ENCODE measurements around the gene AKT1. TPM values are rescaled to one million over a fixed set of nuclear protein-coding genes. Genes with fewer than 3 reads are reported as not detected.

The AKT1 gene
- total and polyA plus RNA-seq, 2 experiments from 2014 or later: 19.2 to 78.7 TPM

DNA sequence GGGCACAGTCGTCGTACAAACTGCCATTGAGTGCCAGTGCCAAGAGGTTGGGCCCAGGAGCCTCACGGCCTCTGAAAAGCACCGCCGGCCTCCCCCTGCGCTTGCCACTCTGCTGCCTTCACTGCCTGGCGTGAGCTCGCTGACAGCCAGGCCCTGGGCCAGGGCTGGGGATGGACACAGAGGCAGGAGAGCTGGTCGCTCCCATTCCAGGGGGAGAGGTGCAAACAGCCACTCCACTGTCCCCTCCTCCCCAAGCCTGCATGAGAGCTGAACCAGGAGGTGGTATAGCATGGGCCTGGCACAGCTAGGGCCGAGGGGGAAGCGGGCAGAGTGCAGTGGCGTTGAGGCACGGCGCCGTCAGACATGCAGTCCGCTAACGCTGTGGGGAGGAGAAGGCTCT lies 66.9 kb downstream of the AKT1 start:
- no peak overlapping the region for H2AFZ ChIP-seq
- H3K27ac ChIP-seq (ENCODE audit: low read depth): no peak overlapping the region
- no peaks in the 10 kb centered on the region for H3K36me3 ChIP-seq (ENCODE audit: insufficient read depth)
- H3K27me3 Mint-ChIP-seq (ENCODE audit: insufficient read depth, low read depth, poor library complexity): peaks cover 10% of the 10 kb centered on the region
- H3K27ac Mint-ChIP-seq: no peak overlapping the region
- no peaks in the 10 kb centered on the region for H3K79me2 ChIP-seq (replicated peaks; ENCODE audit: insufficient read depth)
- peaks cover 5% of the 10 kb centered on the region; the same call in 1 of the 3 replicates for H3K4me1 Mint-ChIP-seq
- no peaks in the 10 kb centered on the region for H4K20me1 ChIP-seq (replicated peaks; ENCODE audit: insufficient read depth)
- TF ChIP-seq, protein P1, sequence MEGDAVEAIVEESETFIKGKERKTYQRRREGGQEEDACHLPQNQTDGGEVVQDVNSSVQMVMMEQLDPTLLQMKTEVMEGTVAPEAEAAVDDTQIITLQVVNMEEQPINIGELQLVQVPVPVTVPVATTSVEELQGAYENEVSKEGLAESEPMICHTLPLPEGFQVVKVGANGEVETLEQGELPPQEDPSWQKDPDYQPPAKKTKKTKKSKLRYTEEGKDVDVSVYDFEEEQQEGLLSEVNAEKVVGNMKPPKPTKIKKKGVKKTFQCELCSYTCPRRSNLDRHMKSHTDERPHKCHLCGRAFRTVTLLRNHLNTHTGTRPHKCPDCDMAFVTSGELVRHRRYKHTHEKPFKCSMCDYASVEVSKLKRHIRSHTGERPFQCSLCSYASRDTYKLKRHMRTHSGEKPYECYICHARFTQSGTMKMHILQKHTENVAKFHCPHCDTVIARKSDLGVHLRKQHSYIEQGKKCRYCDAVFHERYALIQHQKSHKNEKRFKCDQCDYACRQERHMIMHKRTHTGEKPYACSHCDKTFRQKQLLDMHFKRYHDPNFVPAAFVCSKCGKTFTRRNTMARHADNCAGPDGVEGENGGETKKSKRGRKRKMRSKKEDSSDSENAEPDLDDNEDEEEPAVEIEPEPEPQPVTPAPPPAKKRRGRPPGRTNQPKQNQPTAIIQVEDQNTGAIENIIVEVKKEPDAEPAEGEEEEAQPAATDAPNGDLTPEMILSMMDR (conservative IDR thresholded peaks at IDR 0.05; ENCODE audit: low read depth in 2 of 2): no peak
- TF ChIP-seq NANOG (IDR thresholded peaks at IDR 0.05; ENCODE audit: borderline replicate concordance) (no peak), JUNB (IDR thresholded peaks at IDR 0.05; ENCODE audit: unreplicated experiment) (no peak), EZH2 (IDR thresholded peaks at IDR 0.05; ENCODE audit: low read depth, unreplicated experiment) (no peak), CREB1 (CRISPR knock-in tag; IDR thresholded peaks at IDR 0.05; ENCODE audit: low read depth) (no peak), STAT1 (IDR thresholded peaks at IDR 0.05; ENCODE audit: unreplicated experiment) (no peak), ZNF114 (CRISPR knock-in tag; IDR thresholded peaks at IDR 0.05) (no peak), ZNF331 (CRISPR knock-in tag; IDR thresholded peaks at IDR 0.05; ENCODE audit: low read depth) (no peak), EZH2phosphoT487 (IDR thresholded peaks at IDR 0.05; ENCODE audit: unreplicated experiment) (no peak), POLR2AphosphoS5 (IDR thresholded peaks at IDR 0.05; ENCODE audit: low read depth) (no peak), REST (IDR thresholded peaks at IDR 0.05; ENCODE audit: unreplicated experiment) (no peak)
- TF ChIP-seq, protein P2, sequence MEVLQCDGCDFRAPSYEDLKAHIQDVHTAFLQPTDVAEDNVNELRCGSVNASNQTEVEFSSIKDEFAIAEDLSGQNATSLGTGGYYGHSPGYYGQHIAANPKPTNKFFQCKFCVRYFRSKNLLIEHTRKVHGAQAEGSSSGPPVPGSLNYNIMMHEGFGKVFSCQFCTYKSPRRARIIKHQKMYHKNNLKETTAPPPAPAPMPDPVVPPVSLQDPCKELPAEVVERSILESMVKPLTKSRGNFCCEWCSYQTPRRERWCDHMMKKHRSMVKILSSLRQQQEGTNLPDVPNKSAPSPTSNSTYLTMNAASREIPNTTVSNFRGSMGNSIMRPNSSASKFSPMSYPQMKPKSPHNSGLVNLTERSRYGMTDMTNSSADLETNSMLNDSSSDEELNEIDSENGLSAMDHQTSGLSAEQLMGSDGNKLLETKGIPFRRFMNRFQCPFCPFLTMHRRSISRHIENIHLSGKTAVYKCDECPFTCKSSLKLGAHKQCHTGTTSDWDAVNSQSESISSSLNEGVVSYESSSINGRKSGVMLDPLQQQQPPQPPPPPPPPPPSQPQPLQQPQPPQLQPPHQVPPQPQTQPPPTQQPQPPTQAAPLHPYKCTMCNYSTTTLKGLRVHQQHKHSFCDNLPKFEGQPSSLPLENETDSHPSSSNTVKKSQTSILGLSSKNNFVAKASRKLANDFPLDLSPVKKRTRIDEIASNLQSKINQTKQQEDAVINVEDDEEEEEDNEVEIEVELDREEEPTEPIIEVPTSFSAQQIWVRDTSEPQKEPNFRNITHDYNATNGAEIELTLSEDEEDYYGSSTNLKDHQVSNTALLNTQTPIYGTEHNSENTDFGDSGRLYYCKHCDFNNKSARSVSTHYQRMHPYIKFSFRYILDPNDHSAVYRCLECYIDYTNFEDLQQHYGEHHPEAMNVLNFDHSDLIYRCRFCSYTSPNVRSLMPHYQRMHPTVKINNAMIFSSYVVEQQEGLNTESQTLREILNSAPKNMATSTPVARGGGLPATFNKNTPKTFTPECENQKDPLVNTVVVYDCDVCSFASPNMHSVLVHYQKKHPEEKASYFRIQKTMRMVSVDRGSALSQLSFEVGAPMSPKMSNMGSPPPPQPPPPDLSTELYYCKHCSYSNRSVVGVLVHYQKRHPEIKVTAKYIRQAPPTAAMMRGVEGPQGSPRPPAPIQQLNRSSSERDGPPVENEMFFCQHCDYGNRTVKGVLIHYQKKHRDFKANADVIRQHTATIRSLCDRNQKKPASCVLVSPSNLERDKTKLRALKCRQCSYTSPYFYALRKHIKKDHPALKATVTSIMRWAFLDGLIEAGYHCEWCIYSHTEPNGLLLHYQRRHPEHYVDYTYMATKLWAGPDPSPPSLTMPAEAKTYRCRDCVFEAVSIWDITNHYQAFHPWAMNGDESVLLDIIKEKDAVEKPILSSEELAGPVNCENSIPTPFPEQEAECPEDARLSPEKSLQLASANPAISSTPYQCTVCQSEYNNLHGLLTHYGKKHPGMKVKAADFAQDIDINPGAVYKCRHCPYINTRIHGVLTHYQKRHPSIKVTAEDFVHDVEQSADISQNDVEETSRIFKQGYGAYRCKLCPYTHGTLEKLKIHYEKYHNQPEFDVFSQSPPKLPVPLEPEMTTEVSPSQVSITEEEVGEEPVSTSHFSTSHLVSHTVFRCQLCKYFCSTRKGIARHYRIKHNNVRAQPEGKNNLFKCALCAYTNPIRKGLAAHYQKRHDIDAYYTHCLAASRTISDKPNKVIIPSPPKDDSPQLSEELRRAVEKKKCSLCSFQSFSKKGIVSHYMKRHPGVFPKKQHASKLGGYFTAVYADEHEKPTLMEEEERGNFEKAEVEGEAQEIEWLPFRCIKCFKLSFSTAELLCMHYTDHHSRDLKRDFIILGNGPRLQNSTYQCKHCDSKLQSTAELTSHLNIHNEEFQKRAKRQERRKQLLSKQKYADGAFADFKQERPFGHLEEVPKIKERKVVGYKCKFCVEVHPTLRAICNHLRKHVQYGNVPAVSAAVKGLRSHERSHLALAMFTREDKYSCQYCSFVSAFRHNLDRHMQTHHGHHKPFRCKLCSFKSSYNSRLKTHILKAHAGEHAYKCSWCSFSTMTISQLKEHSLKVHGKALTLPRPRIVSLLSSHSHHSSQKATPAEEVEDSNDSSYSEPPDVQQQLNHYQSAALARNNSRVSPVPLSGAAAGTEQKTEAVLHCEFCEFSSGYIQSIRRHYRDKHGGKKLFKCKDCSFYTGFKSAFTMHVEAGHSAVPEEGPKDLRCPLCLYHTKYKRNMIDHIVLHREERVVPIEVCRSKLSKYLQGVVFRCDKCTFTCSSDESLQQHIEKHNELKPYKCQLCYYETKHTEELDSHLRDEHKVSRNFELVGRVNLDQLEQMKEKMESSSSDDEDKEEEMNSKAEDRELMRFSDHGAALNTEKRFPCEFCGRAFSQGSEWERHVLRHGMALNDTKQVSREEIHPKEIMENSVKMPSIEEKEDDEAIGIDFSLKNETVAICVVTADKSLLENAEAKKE (CRISPR knock-in tag; IDR thresholded peaks at IDR 0.05): no peak
- TF ChIP-seq, protein P3, sequence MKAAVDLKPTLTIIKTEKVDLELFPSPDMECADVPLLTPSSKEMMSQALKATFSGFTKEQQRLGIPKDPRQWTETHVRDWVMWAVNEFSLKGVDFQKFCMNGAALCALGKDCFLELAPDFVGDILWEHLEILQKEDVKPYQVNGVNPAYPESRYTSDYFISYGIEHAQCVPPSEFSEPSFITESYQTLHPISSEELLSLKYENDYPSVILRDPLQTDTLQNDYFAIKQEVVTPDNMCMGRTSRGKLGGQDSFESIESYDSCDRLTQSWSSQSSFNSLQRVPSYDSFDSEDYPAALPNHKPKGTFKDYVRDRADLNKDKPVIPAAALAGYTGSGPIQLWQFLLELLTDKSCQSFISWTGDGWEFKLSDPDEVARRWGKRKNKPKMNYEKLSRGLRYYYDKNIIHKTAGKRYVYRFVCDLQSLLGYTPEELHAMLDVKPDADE (IDR thresholded peaks at IDR 0.05): no peak
- H3K27me3 ChIP-seq (ENCODE audit: insufficient read depth): no peaks in the 10 kb centered on the region
- H3K9me2 ChIP-seq (ENCODE audit: insufficient read depth): no peaks in the 10 kb centered on the region
- H3K4me1 ChIP-seq (ENCODE audit: insufficient read depth): peaks cover 10% of the 10 kb centered on the region; the same call in 1 of the 2 replicates
- no peak overlapping the region for H3K4me2 ChIP-seq
- peaks cover 4% of the 10 kb centered on the region; the same call in 2 of the 3 replicates for H3K9me3 Mint-ChIP-seq
- H3K4me3 Mint-ChIP-seq: no peak overlapping the region
- H3F3A ChIP-seq (replicated peaks; ENCODE audit: low read depth): no peaks in the 10 kb centered on the region; the same call in 1 of the 2 replicates
- no peak overlapping the region for H3K4me3 ChIP-seq
- DNase-seq (ENCODE audit: low spot score): no peak
- no peak for ATAC-seq
- H3K36me3 Mint-ChIP-seq (ENCODE audit: low read depth): no peaks in the 10 kb centered on the region; the same call in 2 of the 3 replicates

Measured in GM23338 (cell line).